B cell (primary cell): ENCODE results near the gene IST1. TPM values are rescaled to one million over a fixed set of nuclear protein-coding genes. Genes with fewer than 3 reads are reported as not detected.

ENCODE experiments used
- ATAC-seq: fragments of 200-7000 bp; cut with Tn5 transposase; one replicate; pipeline ENCODE4 v1.10.0; 2021; ENCODE audit warnings: low read depth, mild to moderate bottlenecking, moderate number of reproducible peaks, moderate library complexity
- CTCF ChIA-PET: fragments of 350-600 bp; sonication (Branson Sonifier 250); formaldehyde crosslinking; loops from one replicate; lab custom pipeline; 2021; ENCODE audit warnings: antibody characterized with exemption, inconsistent platforms; lab: Charles Lee
- POLR2A ChIA-PET: fragments of 350-600 bp; sonication (Branson Sonifier 250); formaldehyde crosslinking; loops from one replicate; lab custom pipeline; 2021; ENCODE audit warnings: antibody characterized with exemption; lab: Charles Lee
- DNase-seq: peaks from one replicate; pipeline ENCODE4 v3.0.0; 2013
- H2AFZ ChIP-seq: 2 replicates; pipeline ENCODE4 v1.6.1; 2012; ENCODE audit warnings: mild to moderate bottlenecking, low read depth, low read length; ENCODE audit not compliant: insufficient read depth, poor library complexity, severe bottlenecking
- H3K27ac ChIP-seq, 2 donors: 1 replicate in 1 of 2; 2 replicates in 1 of 2; pipeline ENCODE4 v1.5.1; 2012 to 2013; ENCODE audit warnings: low read length in 2 of 2, mild to moderate bottlenecking in 2 of 2, moderate library complexity in 1 of 2
- H3K27me3 ChIP-seq, 4 experiments: fragments of 200-600 bp in 1 of 4; sonication (generic) in 1 of 4; replicated peaks in 1 of 4; 1 replicate in 2 of 4; 2 replicates in 2 of 4; pipeline versions ENCODE4 v1.6.1 to v1.7.0; 2013 to 2016; ENCODE audit warnings: low read length in 3 of 4, mild to moderate bottlenecking in 2 of 4, mixed read lengths in 1 of 4, moderate library complexity in 1 of 4; ENCODE audit not compliant: insufficient read depth in 4 of 4, control insufficient read depth in 3 of 4; ENCODE audit errors: control extremely low read depth in 1 of 4
- H3K36me3 ChIP-seq, 2 experiments: replicated peaks in 1 of 2; 1 replicate in 1 of 2; 2 replicates in 1 of 2; pipeline versions ENCODE4 v1.6.1 to v1.7.1; 2013; ENCODE audit warnings: low read length in 1 of 2; ENCODE audit not compliant: insufficient read depth in 2 of 2, control insufficient read depth in 1 of 2; ENCODE audit errors: control extremely low read depth in 1 of 2, extremely low read depth in 1 of 2
- H3K4me1 ChIP-seq, 2 donors: fragments of 200-600 bp in 1 of 2; sonication (generic) in 1 of 2; 1 replicate in 1 of 2; 2 replicates in 1 of 2; pipeline versions ENCODE4 v1.5.1 to v1.6.1; 2013 to 2017; ENCODE audit warnings: low read length in 2 of 2; ENCODE audit not compliant: control insufficient read depth in 2 of 2, insufficient read depth in 2 of 2
- H3K4me2 ChIP-seq: replicated peaks from 2 replicates; pipeline ENCODE3; 2012; ENCODE audit warnings: mild to moderate bottlenecking, low read depth, low read length; ENCODE audit not compliant: poor library complexity, severe bottlenecking
- H3K4me3 ChIP-seq, 5 experiments: fragments of 200-600 bp in 1 of 5; sonication (generic) in 1 of 5; 1 replicate in 3 of 5; 2 replicates in 2 of 5; pipeline versions ENCODE4 v1.5.1 to v1.7.0; 2011 to 2016; ENCODE audit warnings: low read length in 4 of 5, mild to moderate bottlenecking in 4 of 5, low read depth in 2 of 5, control low read depth in 1 of 5, moderate library complexity in 1 of 5; ENCODE audit not compliant: insufficient read depth in 1 of 5; ENCODE audit errors: control extremely low read depth in 1 of 5, extremely low read depth in 1 of 5
- H3K79me2 ChIP-seq: fragments of 200-600 bp; sonication (generic); one replicate; pipeline ENCODE4 v1.6.0; 2016; ENCODE audit warnings: low read length; ENCODE audit not compliant: control insufficient read depth, insufficient read depth
- H3K9ac ChIP-seq: fragments of 200-600 bp; sonication (generic); 2 replicates; pipeline ENCODE4 v1.6.1; 2017; ENCODE audit warnings: mild to moderate bottlenecking, low read length, moderate library complexity
- H3K9me3 ChIP-seq, 3 donors: one replicate each; pipeline versions ENCODE4 v1.6.1 to v1.7.1; 2013; ENCODE audit warnings: low read length in 2 of 3; ENCODE audit not compliant: control insufficient read depth in 2 of 3, insufficient read depth in 1 of 3; ENCODE audit errors: control extremely low read depth in 1 of 3
- H4K20me1 ChIP-seq: 2 replicates; pipeline ENCODE4 v1.6.0; 2012; ENCODE audit warnings: mild to moderate bottlenecking, low read length; ENCODE audit not compliant: insufficient read depth, control insufficient read depth, poor library complexity, severe bottlenecking
- H3K27ac Mint-ChIP-seq: one replicate; pipeline ENCODE4 v1.8.0; 2021; ENCODE audit warnings: mixed read lengths
- H3K27me3 Mint-ChIP-seq: one replicate; pipeline ENCODE4 v1.8.0; 2021; ENCODE audit warnings: mixed read lengths
- H3K4me1 Mint-ChIP-seq: one replicate; pipeline ENCODE4 v1.8.0; 2021; ENCODE audit warnings: mixed read lengths
- H3K4me3 Mint-ChIP-seq: one replicate; pipeline ENCODE4 v1.8.0; 2021; ENCODE audit warnings: mixed read lengths
- H3K9me3 Mint-ChIP-seq: one replicate; pipeline ENCODE4 v1.8.0; 2022; ENCODE audit warnings: mixed read lengths; ENCODE audit not compliant: insufficient read depth
- EZH2 ChIP-seq: IDR thresholded peaks from 2 replicates; pipeline ENCODE4 v1.6.1; 2012; ENCODE audit warnings: borderline replicate concordance, low read depth, mild to moderate bottlenecking, moderate library complexity, low read length; ENCODE audit not compliant: insufficient read depth, poor library complexity, severe bottlenecking
- WGBS: methylation state at CpG from one replicate; pipeline ENCODE4 v1.1.5; 2013; ENCODE audit warnings: missing lambda C conversion rate; ENCODE audit not compliant: insufficient coverage; 5-methylcytosine and 5-hydroxymethylcytosine counted together
- intact Hi-C: fragments of 100-400 bp; cut with micrococcal nuclease; formaldehyde crosslinking; loops from one replicate; pipeline ENCODE4 v1.10.0; 2022
- polyA plus RNA-seq: library from polyadenylated mRNA; depleted of rRNA; stranded (reverse); fragments of >200 nt; gene quantifications from 2 replicates; pipeline ENCODE4 v1.2.3, GENCODE V29; 2012
- total RNA-seq, 2 donors: library from RNA; stranded (reverse); fragments of 120-200 nt in 1 of 2; gene quantifications; 1 replicate in 1 of 2; 2 replicates in 1 of 2; pipeline versions ENCODE4 v1.2.3 to v1.2.4, GENCODE V29; 2013 to 2022
- TF ChIP-seq, protein P1 (sequence below): fragments of 200-600 bp; IDR thresholded peaks from one replicate; pipeline ENCODE4 v1.8.0; 2022; ENCODE audit warnings: antibody characterized with exemption, mild to moderate bottlenecking

The IST1 gene
- total and polyA plus RNA-seq, 2 donors (not counting 1 experiment from before 2014, with no cell fraction given): 182 to 268 TPM

- Histone ChIP-seq H2AFZ (no peak overlapping the region), H3K9me3 (peaks cover 0 to 7% (median 5%) of the 10 kb centered on the region in 3 donors), H3K36me3 (peaks cover 23 to 67% of the 10 kb centered on the region in 2 experiments), H3K4me2 (no peak overlapping the region), H3K27me3 (no peaks in the 10 kb centered on the region), H3K79me2 (peaks cover 98% of the 10 kb centered on the region), H3K4me1 (peaks cover 4 to 8% of the 10 kb centered on the region in 2 donors), H3K4me3 (no peak overlapping the region), H3K9ac (no peak overlapping the region), H3K27ac (no peak overlapping the region), H4K20me1 (peaks cover 84% of the 10 kb centered on the region)
- CTCF ChIA-PET: interaction anchor here (2.2 to 3.4 kb wide), 2 partner anchors 12 to 45 kb away, joined by 6 to 11 read pairs; no protein-coding TSS in a partner anchor
- 95% methylated on average over 8 of the region's 11 CpGs for WGBS
- POLR2A ChIA-PET: interaction anchor here (1.2 kb wide), 1 partner anchor 34 kb away, joined by 3 read pairs; no protein-coding TSS in a partner anchor
- Mint-ChIP-seq H3K9me3 (no peaks in the 10 kb centered on the region), H3K27ac (no peak overlapping the region), H3K4me3 (no peak overlapping the region), H3K27me3 (no peaks in the 10 kb centered on the region), H3K4me1 (peaks cover 40% of the 10 kb centered on the region)
- DNase-seq (no peak), ATAC-seq (no peak)
- no peak for TF ChIP-seq EZH2
- TF ChIP-seq, protein P1, sequence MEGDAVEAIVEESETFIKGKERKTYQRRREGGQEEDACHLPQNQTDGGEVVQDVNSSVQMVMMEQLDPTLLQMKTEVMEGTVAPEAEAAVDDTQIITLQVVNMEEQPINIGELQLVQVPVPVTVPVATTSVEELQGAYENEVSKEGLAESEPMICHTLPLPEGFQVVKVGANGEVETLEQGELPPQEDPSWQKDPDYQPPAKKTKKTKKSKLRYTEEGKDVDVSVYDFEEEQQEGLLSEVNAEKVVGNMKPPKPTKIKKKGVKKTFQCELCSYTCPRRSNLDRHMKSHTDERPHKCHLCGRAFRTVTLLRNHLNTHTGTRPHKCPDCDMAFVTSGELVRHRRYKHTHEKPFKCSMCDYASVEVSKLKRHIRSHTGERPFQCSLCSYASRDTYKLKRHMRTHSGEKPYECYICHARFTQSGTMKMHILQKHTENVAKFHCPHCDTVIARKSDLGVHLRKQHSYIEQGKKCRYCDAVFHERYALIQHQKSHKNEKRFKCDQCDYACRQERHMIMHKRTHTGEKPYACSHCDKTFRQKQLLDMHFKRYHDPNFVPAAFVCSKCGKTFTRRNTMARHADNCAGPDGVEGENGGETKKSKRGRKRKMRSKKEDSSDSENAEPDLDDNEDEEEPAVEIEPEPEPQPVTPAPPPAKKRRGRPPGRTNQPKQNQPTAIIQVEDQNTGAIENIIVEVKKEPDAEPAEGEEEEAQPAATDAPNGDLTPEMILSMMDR: no peak
- intact Hi-C loops: no loop called here
These were observed 21.1 kb downstream of the IST1 start for GRCh38 chr16:71916397-71916920.

DNA sequence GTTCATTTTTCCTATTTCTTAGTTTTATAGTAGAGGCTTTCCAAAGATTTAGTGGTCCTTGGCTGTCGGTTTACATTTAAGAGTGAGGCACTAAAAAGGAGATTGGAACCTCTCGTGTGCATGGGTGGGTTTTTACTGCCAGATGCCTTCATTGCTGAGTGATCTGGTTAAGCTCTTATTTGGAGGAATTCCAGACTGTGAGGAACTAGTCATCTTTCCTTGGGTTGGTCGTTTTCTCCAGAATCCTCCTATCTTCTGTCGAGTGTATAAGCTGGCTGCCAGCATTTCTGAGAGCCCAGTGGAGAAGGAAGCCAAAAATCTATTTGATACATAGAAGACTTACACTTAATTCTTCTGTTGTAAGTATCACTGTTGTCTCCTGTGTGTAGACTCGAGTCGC is 22.6 kb downstream of the IST1 start:
- Histone ChIP-seq H3K4me3 (no peak overlapping the region), H3K27me3 (no peaks in the 10 kb centered on the region), H3K4me2 (no peak overlapping the region), H3K9me3 (peaks cover 0 to 7% (median 5%) of the 10 kb centered on the region in 3 donors), H2AFZ (no peak overlapping the region), H3K4me1 (peaks cover 4 to 5% of the 10 kb centered on the region in 2 donors), H3K9ac (no peak overlapping the region), H4K20me1 (peaks cover 83% of the 10 kb centered on the region), H3K36me3 (peaks cover 27 to 80% of the 10 kb centered on the region in 2 experiments), H3K79me2 (peaks cover 87% of the 10 kb centered on the region), H3K27ac (no peak overlapping the region)
- 85% methylated on average over 2 of the region's 6 CpGs for WGBS
- peaks cover 32% of the 10 kb centered on the region for H3K4me1 Mint-ChIP-seq
- DNase-seq (no peak), ATAC-seq (no peak)
- intact Hi-C loops: no loop called here
- ChIA-PET POLR2A (interaction anchor here (1.2 kb wide), 1 partner anchor 35 kb away, joined by 3 read pairs; no protein-coding TSS in a partner anchor), CTCF (interaction anchor here (0.8 to 3.7 kb wide), 4 partner anchors 11 to 89 kb away, joined by 4 to 11 read pairs (median 8); no protein-coding TSS in a partner anchor)
- H3K27ac Mint-ChIP-seq: no peak overlapping the region
- H3K27me3 Mint-ChIP-seq: no peaks in the 10 kb centered on the region
- no peak for TF ChIP-seq EZH2
- TF ChIP-seq, protein P1: no peak
- H3K9me3 Mint-ChIP-seq: no peaks in the 10 kb centered on the region
- H3K4me3 Mint-ChIP-seq: no peak overlapping the region
